ENCODE measurements around the gene EXOC3. TPM values are rescaled to one million over a fixed set of nuclear protein-coding genes. Genes with fewer than 3 reads are reported as not detected.

EXOC3 gene
- total RNA-seq, 1 experiment from 2014 or later = 31.3 TPM

DNA sequence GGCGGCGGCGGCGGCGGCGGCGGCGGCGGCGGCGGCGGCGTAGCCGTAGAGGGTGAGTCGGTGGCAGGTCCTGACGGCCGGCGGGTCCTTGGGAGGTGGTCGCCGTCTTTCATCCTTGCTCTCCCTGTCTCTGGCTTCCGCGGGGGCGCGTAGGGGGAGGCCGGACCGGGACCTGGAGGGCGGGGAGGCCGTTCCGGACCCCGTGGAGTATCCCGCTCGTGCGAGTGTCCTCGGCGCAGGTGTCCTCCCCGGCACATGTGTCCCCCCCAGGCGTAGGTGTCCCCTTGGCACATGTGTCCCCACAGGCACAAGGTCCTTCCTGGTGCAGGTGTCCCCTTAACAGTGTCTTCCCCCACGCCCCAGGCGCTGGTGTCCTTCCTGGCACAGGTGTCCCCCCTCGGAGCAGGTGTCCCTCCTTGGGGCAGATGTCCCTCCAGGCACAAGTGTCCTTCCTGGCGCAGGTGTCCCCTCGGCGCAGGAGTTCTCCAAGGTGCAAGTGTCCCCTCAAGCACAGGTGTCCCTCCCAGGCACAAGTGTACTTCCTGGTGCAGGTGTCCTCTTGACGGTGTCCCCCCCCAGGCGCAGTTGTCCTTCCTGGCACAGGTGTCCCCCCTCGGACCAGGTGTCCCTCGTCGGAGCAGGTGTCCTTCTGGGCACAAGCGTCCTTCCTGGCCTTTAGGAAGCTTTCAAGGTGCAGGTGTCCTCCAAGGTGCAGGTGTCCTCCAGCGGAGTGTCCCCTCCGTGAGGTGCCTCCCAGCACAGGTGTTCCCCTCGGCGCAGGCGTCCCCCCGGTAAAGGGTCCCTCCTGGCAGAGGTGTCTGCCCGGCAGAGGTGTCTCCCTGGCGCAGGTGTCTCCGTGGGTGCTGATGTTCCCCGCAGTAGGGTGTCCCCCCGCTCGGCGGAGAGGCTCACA, 519 bp downstream of the EXOC3 start:
- Histone ChIP-seq H3K27ac (ENCODE audit: low read length) (no peak overlapping the region), H3K4me3 (ENCODE audit: low read length) (peak overlapping the region; percentile 94), H3K9ac (ENCODE audit: low read length) (peak overlapping the region; percentile 96), H3K27me3 (ENCODE audit: low read length) (no peaks in the 10 kb centered on the region), H3F3A (ENCODE audit: low read length, unreplicated experiment) (no peaks in the 10 kb centered on the region), H3K9me2 (replicated peaks; ENCODE audit: low read length) (no peaks in the 10 kb centered on the region), H3K4me2 (ENCODE audit: low read length) (peak overlapping the region; percentile 97), H3K36me3 (ENCODE audit: low read depth, low read length) (peaks cover 23% of the 10 kb centered on the region), H2AFZ (ENCODE audit: low read length) (peak overlapping the region; percentile 87; the same call in 1 of the 2 replicates), H3K9me3 (ENCODE audit: low read length) (no peaks in the 10 kb centered on the region), H3K4me1 (ENCODE audit: insufficient read depth, low read length) (peaks cover 18% of the 10 kb centered on the region), H3K79me2 (ENCODE audit: low read length) (peaks cover 49% of the 10 kb centered on the region), H4K20me1 (ENCODE audit: low read length) (no peaks in the 10 kb centered on the region)
- no TSS peak for BruUV-seq (replicated peaks)
- intact Hi-C loops (cut with micrococcal nuclease) = loop anchor here (10.0 kb wide), 1 partner anchor 171 kb away; the partner anchor contains the start of gene CEP72
- ChIA-PET POLR2A (ENCODE audit: unreplicated experiment) (no interaction called here), CTCF (no interaction called here)
- ATAC-seq = peak; percentile 44
- TF ChIP-seq EZH2 (IDR thresholded peaks at IDR 0.05; ENCODE audit: low read length, unreplicated experiment) (no peak), EZH2phosphoT487 (IDR thresholded peaks at IDR 0.05; ENCODE audit: borderline replicate concordance, low read length) (no peak)
- TF ChIP-seq, protein P1, sequence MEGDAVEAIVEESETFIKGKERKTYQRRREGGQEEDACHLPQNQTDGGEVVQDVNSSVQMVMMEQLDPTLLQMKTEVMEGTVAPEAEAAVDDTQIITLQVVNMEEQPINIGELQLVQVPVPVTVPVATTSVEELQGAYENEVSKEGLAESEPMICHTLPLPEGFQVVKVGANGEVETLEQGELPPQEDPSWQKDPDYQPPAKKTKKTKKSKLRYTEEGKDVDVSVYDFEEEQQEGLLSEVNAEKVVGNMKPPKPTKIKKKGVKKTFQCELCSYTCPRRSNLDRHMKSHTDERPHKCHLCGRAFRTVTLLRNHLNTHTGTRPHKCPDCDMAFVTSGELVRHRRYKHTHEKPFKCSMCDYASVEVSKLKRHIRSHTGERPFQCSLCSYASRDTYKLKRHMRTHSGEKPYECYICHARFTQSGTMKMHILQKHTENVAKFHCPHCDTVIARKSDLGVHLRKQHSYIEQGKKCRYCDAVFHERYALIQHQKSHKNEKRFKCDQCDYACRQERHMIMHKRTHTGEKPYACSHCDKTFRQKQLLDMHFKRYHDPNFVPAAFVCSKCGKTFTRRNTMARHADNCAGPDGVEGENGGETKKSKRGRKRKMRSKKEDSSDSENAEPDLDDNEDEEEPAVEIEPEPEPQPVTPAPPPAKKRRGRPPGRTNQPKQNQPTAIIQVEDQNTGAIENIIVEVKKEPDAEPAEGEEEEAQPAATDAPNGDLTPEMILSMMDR (conservative IDR thresholded peaks at IDR 0.05; ENCODE audit: low read depth, low read length) = no peak
- DNase-seq = no peak

DNA sequence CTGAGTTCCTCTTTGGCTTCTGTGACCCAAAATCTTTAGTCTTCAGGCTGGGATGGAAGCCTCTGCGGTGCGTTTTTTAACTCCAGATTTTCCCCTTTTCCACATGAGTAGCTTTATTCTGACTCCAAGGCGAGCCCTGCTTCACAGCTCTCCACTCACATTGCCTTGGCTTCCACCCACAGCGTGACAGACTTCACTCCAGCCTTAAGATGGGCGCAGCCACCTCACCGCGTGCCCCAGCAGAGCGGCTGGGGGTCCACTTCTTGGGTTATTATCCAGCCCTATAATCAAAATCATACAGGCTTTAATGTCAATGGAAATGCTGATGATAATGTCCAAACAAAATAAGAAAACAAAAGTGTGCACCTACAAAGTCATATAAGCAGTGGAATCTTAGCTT, 1.2 kb downstream of the EXOC3 start:
- TF ChIP-seq EZH2 (IDR thresholded peaks at IDR 0.05; ENCODE audit: low read length, unreplicated experiment) (no peak), EZH2phosphoT487 (IDR thresholded peaks at IDR 0.05; ENCODE audit: borderline replicate concordance, low read length) (no peak)
- TF ChIP-seq, protein P1 (conservative IDR thresholded peaks at IDR 0.05; ENCODE audit: low read depth, low read length) = no peak
- Histone ChIP-seq H3K27me3 (ENCODE audit: low read length) (no peaks in the 10 kb centered on the region), H2AFZ (ENCODE audit: low read length) (no peak overlapping the region), H4K20me1 (ENCODE audit: low read length) (no peaks in the 10 kb centered on the region), H3K79me2 (ENCODE audit: low read length) (peaks cover 51% of the 10 kb centered on the region), H3K9ac (ENCODE audit: low read length) (peak overlapping the region; percentile 96; the same call in 1 of the 2 replicates), H3K4me3 (ENCODE audit: low read length) (peak overlapping the region; percentile 94), H3K9me3 (ENCODE audit: low read length) (no peaks in the 10 kb centered on the region), H3K4me2 (ENCODE audit: low read length) (peak overlapping the region; percentile 97), H3K4me1 (ENCODE audit: insufficient read depth, low read length) (peaks cover 18% of the 10 kb centered on the region), H3F3A (ENCODE audit: low read length, unreplicated experiment) (no peaks in the 10 kb centered on the region), H3K27ac (ENCODE audit: low read length) (no peak overlapping the region), H3K9me2 (replicated peaks; ENCODE audit: low read length) (no peaks in the 10 kb centered on the region), H3K36me3 (ENCODE audit: low read depth, low read length) (peaks cover 30% of the 10 kb centered on the region)
- no peak for ATAC-seq
- DNase-seq = no peak
- ChIA-PET POLR2A (ENCODE audit: unreplicated experiment) (no interaction called here), CTCF (no interaction called here)
- BruUV-seq (replicated peaks) = no TSS peak
- intact Hi-C loops (cut with micrococcal nuclease) = loop anchor here (10.0 kb wide), 1 partner anchor 171 kb away; the partner anchor contains the start of gene CEP72
